Loucy (cell line): ENCODE results near the gene MOG.

Source experiments
- EZH2phosphoT487 ChIP-seq: fragments of 200-600 bp; IDR thresholded peaks from 2 replicates; pipeline ENCODE4 v1.6.1; 2018; ENCODE audit warnings: antibody characterized with exemption, mild to moderate bottlenecking, moderate library complexity, borderline replicate concordance
- TF ChIP-seq, protein P1 (sequence below): fragments of 200-600 bp; sonication (generic); conservative IDR thresholded peaks from 2 replicates; pipeline ENCODE4 v1.5.1; 2014; ENCODE audit warnings: mild to moderate bottlenecking, antibody characterized with exemption, low read length

DNA sequence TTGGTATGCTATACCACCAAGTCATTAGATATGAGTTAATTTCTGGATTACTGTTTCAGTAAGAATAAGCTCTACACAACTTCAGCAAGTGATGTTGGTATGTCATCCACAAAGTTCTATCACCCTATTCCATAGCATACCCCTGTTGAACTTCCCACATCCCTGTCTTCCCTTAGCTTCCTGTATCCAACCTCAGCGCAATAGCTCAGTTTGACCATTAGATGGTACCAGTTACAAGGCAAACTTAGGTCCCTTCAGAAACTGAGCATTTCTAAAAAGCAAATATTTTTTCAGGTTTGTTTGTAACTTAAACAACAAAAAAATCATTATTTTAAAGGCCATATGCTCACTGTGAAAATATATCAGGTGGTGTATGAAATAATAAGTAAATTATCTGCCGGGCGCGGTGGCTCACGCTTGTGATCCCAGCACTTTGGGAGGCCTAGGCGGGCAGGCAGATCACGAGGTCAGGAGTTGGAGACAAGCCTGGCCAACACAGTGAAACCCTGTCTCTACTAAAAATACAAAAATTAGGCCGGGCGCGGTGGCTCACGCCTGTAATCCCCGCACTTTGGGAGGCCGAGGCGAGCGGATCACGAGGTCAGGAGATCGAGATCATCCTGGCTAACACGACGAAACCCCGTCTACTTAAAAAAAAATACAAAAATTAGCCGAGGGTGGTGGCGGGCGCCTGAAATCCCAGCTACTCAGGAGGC is 8.8 kb upstream of the MOG start:
- TF ChIP-seq, protein P1, sequence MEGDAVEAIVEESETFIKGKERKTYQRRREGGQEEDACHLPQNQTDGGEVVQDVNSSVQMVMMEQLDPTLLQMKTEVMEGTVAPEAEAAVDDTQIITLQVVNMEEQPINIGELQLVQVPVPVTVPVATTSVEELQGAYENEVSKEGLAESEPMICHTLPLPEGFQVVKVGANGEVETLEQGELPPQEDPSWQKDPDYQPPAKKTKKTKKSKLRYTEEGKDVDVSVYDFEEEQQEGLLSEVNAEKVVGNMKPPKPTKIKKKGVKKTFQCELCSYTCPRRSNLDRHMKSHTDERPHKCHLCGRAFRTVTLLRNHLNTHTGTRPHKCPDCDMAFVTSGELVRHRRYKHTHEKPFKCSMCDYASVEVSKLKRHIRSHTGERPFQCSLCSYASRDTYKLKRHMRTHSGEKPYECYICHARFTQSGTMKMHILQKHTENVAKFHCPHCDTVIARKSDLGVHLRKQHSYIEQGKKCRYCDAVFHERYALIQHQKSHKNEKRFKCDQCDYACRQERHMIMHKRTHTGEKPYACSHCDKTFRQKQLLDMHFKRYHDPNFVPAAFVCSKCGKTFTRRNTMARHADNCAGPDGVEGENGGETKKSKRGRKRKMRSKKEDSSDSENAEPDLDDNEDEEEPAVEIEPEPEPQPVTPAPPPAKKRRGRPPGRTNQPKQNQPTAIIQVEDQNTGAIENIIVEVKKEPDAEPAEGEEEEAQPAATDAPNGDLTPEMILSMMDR: peak; percentile 80
- no peak for TF ChIP-seq EZH2phosphoT487
